HS-5 (cell line): ENCODE measurements around the gene SHANK2.

Experiments used
- DNase-seq: peaks from one replicate; pipeline ENCODE4 v3.0.0-alpha.2; 2012; ENCODE audit warnings: low read depth

SHANK2 gene

DNA sequence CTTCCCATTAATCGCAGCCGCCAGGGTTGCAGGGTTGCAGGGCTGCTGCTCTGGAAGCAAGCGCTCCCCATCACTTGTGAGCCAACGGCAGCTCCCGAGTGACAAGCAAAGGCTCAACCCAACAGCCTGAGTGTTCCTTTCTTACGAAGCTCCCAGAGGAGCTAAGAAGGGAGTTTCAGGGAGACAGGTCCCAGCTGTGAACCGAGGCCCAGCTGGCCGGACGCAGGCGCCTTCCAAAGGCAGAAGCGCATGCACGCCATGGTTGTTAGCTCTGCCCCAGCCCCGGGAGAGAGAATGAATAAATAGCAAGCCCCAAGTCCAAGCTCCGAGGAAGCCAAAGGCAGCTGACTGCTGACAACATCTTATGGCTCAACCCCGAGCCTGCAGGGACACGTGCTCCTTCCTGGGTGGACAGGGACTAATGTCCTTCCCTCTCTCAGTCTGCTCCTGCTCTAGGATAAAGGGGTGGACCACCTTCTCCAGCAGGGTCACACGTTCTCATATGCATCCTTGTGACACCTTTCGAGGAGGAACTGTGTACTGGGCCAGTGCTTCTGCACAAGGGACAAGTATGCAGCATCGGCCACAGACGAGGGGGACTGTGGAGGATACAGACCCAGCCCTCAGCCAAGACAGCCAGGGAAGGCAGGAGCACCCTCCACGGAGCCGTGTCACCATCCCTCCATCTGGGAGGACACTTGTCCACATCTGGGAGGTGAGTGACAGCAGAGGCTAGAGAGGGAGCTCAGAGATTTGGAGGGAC lies 29.9 kb downstream of the SHANK2 start:
- no peak for DNase-seq

- no peak for DNase-seq
Measured at GRCh38 chr11:71221821-71222220, 30.6 kb downstream of the SHANK2 start.

GRCh38 chr11:71221201-71221600 lies 31.2 kb downstream of the SHANK2 start:
- DNase-seq: no peak

- DNase-seq: no peak
Measured at GRCh38 chr11:71218789-71219499, 33.4 kb downstream of the SHANK2 start.

DNA sequence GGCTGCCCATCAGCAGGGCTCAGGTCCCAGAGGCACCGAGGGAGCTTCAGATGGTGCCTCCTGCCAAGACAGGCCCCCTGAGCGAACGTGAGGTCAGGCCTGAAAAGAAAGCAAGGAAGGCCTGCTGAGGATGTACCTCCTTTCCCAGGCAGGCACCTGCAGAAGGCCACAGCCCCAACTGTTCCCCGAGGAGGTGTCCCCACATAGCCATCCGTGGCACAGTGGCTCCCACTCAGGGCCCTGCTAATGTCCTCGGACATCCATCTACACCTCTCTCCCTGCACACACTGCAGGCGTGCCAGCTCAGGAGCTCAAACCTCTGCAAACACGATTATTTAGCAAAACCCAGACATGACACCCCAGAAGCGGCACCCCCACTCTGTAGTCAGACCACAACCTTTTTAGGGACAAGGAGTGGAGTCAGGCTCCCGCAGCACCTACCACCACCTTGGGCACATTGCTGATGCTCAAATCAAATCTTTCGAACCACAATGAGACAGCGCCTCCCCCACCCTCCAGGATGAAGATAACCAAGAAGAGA lies 36.9 kb downstream of the SHANK2 start:
- DNase-seq: no peak

- DNase-seq: no peak
Measured at GRCh38 chr11:71214553-71215424, 37.6 kb downstream of the SHANK2 start.

- DNase-seq: no peak
Measured at GRCh38 chr11:71213696-71214552, 38.5 kb downstream of the SHANK2 start.

GRCh38 chr11:71212871-71213559 lies 39.4 kb downstream of the SHANK2 start:
- DNase-seq: no peak

- DNase-seq: no peak
Measured at GRCh38 chr11:71211631-71212030, 40.7 kb downstream of the SHANK2 start.

DNA sequence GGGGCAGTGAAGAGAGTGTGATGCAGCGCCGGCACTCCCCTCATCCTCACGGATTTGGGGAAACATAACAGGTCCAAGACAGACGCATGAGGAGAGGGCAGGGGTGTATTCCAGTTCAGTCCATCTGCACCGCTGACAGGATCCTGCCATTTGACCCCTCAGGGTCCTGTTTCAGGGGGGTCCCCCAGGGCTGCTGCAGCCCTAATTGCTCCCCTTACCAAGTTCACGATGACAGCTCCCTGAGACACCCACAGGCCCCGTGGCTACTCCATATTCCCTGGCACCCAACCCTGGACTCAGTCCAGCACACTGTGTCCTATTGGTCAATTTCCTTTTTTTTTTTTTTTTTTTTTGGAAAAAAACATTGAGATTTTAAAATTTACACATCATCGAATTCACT lies 41.5 kb downstream of the SHANK2 start:
- DNase-seq: no peak

DNA sequence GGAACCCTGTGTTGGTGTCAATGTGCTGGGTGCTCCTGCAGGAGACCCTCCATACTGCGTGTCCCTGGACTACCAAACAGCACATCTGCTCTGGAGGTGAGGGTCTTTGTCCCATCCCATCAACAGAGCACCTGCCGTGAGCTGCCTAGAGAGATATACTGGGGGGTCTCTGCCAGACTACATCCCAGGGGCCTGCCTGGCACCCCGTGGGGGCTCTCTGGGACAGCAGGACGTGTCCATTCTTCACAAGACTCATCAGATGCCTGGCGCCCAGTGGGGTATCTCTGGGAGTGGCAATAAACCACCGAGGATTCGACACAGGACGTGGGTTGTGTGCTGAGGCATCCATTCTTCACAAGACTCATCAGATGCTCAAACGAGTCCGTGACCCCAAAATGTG lies 42.7 kb downstream of the SHANK2 start:
- DNase-seq: no peak

DNA sequence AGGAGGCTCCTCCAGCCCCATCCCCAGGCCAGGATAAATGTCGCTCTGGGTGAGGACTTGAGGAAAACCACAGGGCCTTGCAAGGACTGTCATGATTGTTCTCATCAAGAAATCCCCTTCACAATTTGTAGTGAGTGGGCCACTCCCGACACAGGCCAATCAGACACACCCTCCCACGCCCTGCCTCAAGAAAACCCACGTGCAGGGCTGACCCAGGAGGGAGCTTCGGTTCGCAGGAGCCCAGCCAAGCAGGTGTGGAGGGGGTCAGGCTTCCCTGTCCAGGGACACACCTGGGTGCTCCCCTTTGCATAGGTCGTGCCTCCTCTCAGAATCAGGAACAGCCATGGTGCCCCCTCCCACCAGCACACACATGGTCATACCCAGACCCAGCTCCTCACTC lies 43.2 kb downstream of the SHANK2 start:
- DNase-seq: no peak

GRCh38 chr11:71208011-71208774 lies 44.2 kb downstream of the SHANK2 start:
- DNase-seq: no peak

DNA sequence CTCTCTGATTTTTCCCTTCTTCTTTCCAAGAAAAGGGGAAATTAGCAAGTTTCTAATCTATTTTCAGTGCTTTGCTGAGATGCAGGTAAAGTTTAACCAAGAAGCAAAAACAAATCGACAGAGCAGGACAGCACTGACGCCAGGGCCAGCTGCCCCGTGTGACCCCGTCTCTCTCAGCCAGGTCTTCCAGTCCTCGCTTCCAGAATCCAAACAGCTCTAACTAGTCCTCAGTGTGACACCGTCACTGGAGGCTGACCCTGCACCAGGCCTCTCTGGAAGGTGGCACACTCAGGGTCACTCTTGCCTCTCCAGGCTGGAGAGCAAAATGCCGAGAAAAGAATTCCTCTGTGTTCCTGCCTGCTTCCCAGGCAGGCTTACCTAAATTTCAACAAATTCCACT lies 44.8 kb downstream of the SHANK2 start:
- DNase-seq: no peak

GRCh38 chr11:71206186-71206585 lies 46.2 kb downstream of the SHANK2 start:
- DNase-seq: no peak

- no peak for DNase-seq
Measured at GRCh38 chr11:71204748-71205664, 47.4 kb downstream of the SHANK2 start.

DNA sequence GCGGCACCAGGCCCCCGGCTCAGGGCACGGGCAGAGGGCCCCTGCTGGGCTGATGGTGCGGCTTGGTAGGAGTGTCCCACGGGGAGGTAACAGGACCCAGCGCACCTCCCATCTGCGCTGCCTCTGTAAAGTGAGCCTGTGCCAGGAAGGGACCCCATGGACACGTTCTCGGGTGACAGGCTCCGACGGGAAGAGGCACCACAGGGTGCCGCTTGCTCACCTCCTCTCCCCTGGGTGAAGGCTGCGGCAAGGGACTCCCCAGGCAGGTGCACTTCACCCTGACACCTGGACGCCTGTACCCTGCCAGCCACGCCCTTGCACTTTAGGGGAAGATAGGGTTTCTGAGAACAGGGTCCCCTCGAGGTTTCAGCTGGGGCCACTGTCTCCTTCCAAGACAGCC lies 48.1 kb downstream of the SHANK2 start:
- DNase-seq: no peak

DNA sequence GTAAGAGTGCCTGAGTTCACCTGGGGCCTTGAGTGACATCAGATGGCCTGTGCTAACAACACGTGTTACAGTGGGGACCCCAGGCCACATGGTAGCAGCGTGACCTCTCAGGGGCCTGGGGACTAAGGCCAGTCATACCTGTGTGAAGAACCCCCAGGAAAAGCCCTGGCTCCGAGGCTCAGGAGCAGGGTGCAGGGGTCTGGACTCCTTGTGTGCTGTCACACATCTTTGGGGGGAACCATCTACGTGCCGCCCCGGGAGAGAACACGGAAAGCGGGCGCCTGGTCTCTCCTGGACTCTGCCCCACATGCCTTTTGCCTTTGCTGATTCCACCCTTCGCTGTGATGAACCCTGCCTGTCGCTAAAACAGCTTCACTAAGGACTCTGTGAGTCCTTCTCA lies 48.7 kb downstream of the SHANK2 start:
- DNase-seq: no peak

- no peak for DNase-seq
Measured at GRCh38 chr11:71202966-71203365, 49.4 kb downstream of the SHANK2 start.
